Gastroesophageal sphincter (tissue), 3 donors: Measurements from ENCODE around the gene LEPROT.

Experiments
- POLR2A ChIP-seq, 2 donors: fragments of 450-650 bp; IDR thresholded peaks; one replicate each; pipeline ENCODE4 v1.6.1; 2017; ENCODE audit warnings: antibody characterized with exemption in 2 of 2, mild to moderate bottlenecking in 2 of 2, moderate library complexity in 1 of 2
- POLR2AphosphoS5 ChIP-seq: sonication (generic); formaldehyde crosslinking; IDR thresholded peaks from one replicate; pipeline ENCODE4 v1.6.1; 2017; ENCODE audit warnings: antibody characterized with exemption
- TF ChIP-seq, protein P1 (sequence below), 4 experiments: fragments of 200-600 bp in 2 of 4; fragments of 450-650 bp in 2 of 4; sonication (generic) in 1 of 4; IDR thresholded peaks; one replicate each; pipeline ENCODE4 v1.5.1; 2017 to 2019; ENCODE audit warnings: antibody characterized with exemption in 4 of 4, mild to moderate bottlenecking in 2 of 4, moderate library complexity in 2 of 4

GRCh38 chr1:65449214-65449823, 28.9 kb downstream of the LEPROT start:
- TF ChIP-seq, protein P1, sequence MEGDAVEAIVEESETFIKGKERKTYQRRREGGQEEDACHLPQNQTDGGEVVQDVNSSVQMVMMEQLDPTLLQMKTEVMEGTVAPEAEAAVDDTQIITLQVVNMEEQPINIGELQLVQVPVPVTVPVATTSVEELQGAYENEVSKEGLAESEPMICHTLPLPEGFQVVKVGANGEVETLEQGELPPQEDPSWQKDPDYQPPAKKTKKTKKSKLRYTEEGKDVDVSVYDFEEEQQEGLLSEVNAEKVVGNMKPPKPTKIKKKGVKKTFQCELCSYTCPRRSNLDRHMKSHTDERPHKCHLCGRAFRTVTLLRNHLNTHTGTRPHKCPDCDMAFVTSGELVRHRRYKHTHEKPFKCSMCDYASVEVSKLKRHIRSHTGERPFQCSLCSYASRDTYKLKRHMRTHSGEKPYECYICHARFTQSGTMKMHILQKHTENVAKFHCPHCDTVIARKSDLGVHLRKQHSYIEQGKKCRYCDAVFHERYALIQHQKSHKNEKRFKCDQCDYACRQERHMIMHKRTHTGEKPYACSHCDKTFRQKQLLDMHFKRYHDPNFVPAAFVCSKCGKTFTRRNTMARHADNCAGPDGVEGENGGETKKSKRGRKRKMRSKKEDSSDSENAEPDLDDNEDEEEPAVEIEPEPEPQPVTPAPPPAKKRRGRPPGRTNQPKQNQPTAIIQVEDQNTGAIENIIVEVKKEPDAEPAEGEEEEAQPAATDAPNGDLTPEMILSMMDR (IDR thresholded peaks at IDR 0.05): no peak
- TF ChIP-seq POLR2AphosphoS5 (no peak), POLR2A (IDR thresholded peaks at IDR 0.05) (no peak)
